K562 (cell line): ENCODE results near the gene WWTR1. TPM values are rescaled to one million over a fixed set of nuclear protein-coding genes. Genes with fewer than 3 reads are reported as not detected.

Source experiments
- ATAC-seq: fragments of 200-7000 bp; cut with Tn5 transposase; 3 replicates; pipeline ENCODE4 v1.9.1; 2020; ENCODE audit warnings: moderate library complexity
- BruUV-seq: library from RNA; stranded (reverse); fragments of 400-500 nt; replicated peaks from 2 replicates; lab custom pipeline; 2021; lab: Mats Ljungman, UMichigan
- CTCF ChIA-PET: fragments of 300-600 bp; formaldehyde crosslinking; extraction: SDS; loops from one replicate; lab custom pipeline; 2021; ENCODE audit warnings: low intra/inter-chr PET ratio; lab: Yijun Ruan, JAX
- POLR2A ChIA-PET: fragments of 300-600, 350-650 bp; sonication (Branson Sonifier 250); formaldehyde crosslinking; extraction: SDS; loops from one replicate; lab custom pipeline; 2021; ENCODE audit warnings: antibody characterized with exemption, inconsistent platforms; lab: Yijun Ruan, JAX
- DNase-seq, 4 experiments: peaks; one replicate each; pipeline versions ENCODE4 v3.0.0 to v3.0.0-alpha.2; 2011 to 2018; ENCODE audit warnings: low spot score in 3 of 4, mixed read lengths in 3 of 4; ENCODE audit errors: extremely low read depth in 1 of 4
- FAIRE-seq: peaks from 2 replicates; lab custom pipeline; 2011; peaks lifted over from hg19 to GRCh38; lab: Jason Lieb, UNC
- H2AFZ ChIP-seq: 2 replicates; pipeline ENCODE4 v1.6.0; 2011; ENCODE audit warnings: low read depth, low read length, control low read depth, inconsistent platforms
- H3K27ac ChIP-seq: fragments of 200-600 bp; 3 replicates; pipeline ENCODE4 v1.8.0; 2011; ENCODE audit warnings: low read depth, mild to moderate bottlenecking, control low read depth, inconsistent platforms, low read length, moderate library complexity, mixed read lengths; ENCODE audit errors: extremely low read depth
- H3K27me3 ChIP-seq, 2 experiments: fragments of 300-600 bp in 1 of 2; 2 replicates in 1 of 2; 3 replicates in 1 of 2; pipeline versions ENCODE4 v1.6.0 to v1.8.0; 2011; ENCODE audit warnings: inconsistent platforms in 2 of 2, low read length in 2 of 2, mild to moderate bottlenecking in 1 of 2, mixed read lengths in 1 of 2, moderate library complexity in 1 of 2; ENCODE audit not compliant: control insufficient read depth in 2 of 2, insufficient read depth in 2 of 2
- H3K36me3 ChIP-seq: fragments of 300-600 bp; 3 replicates; pipeline ENCODE4 v1.8.0; 2011; ENCODE audit warnings: mild to moderate bottlenecking, low read length, inconsistent platforms; ENCODE audit not compliant: control insufficient read depth, insufficient read depth
- H3K4me1 ChIP-seq, 2 experiments: fragments of 200-600 bp in 1 of 2; replicated peaks in 1 of 2; 2 replicates in 1 of 2; 3 replicates in 1 of 2; pipeline versions ENCODE4 v1.5.1 to v1.8.0; 2011; ENCODE audit warnings: inconsistent platforms in 2 of 2, low read length in 2 of 2, mild to moderate bottlenecking in 1 of 2, mixed read lengths in 1 of 2, moderate library complexity in 1 of 2; ENCODE audit not compliant: control insufficient read depth in 2 of 2, insufficient read depth in 2 of 2
- H3K4me2 ChIP-seq: 2 replicates; pipeline ENCODE4 v1.6.1; 2011; ENCODE audit warnings: low read length, control low read depth, inconsistent platforms, mixed read lengths; ENCODE audit not compliant: insufficient read depth
- H3K4me3 ChIP-seq: fragments of 200-600 bp; sonication (generic), shearing (Covaris generic); 2 replicates; pipeline ENCODE4 v1.5.1; 2016; ENCODE audit warnings: control low read depth, inconsistent platforms
- H3K79me2 ChIP-seq: fragments of 200-600 bp; 3 replicates; pipeline ENCODE4 v1.8.0; 2011; ENCODE audit warnings: low read length, inconsistent platforms; ENCODE audit not compliant: control insufficient read depth, insufficient read depth
- H3K9ac ChIP-seq, 2 experiments: 2 replicates each; pipeline versions ENCODE4 v1.6.0 to v1.6.1; 2011; ENCODE audit warnings: low read depth in 2 of 2, low read length in 2 of 2, control low read depth in 1 of 2, inconsistent platforms in 1 of 2, mild to moderate bottlenecking in 1 of 2, mixed read lengths in 1 of 2; ENCODE audit not compliant: insufficient read depth in 1 of 2
- H3K9me1 ChIP-seq: one replicate; pipeline ENCODE4 v1.6.0; 2011; ENCODE audit warnings: inconsistent platforms, mild to moderate bottlenecking, low read length, moderate library complexity; ENCODE audit not compliant: control insufficient read depth, insufficient read depth
- H3K9me3 ChIP-seq: replicated peaks from 2 replicates; pipeline ENCODE4 v1.5.1; 2011; ENCODE audit warnings: low read depth, low read length, inconsistent platforms; ENCODE audit not compliant: control insufficient read depth, insufficient read depth
- H4K20me1 ChIP-seq: replicated peaks from 2 replicates; pipeline ENCODE4 v1.6.1; 2011; ENCODE audit warnings: low read length, inconsistent platforms, mixed read lengths; ENCODE audit not compliant: control insufficient read depth, insufficient read depth
- CHD1 ChIP-seq: fragments of 200-600 bp; sonication (generic); IDR thresholded peaks from one replicate; pipeline ENCODE4 v1.6.1; 2012; ENCODE audit warnings: mild to moderate bottlenecking, moderate library complexity, low read length, inconsistent platforms
- FIP1L1 ChIP-seq: fragments of 200-400 bp; formaldehyde crosslinking; IDR thresholded peaks from 2 replicates; pipeline ENCODE4 v1.6.1; 2018; ENCODE audit warnings: mild to moderate bottlenecking, low read depth, low read length; ENCODE audit not compliant: poor library complexity, severe bottlenecking
- ZNF232 ChIP-seq: sonication (generic); formaldehyde crosslinking; IDR thresholded peaks from 2 replicates; pipeline ENCODE4 v1.8.0; 2022; ENCODE audit warnings: mild to moderate bottlenecking, missing genetic modification reagents
- WGBS: fragments of 100-300 bp; shearing (Covaris generic); methylation state at CpG from one replicate; pipeline ENCODE4 v1.1.6; 2016; ENCODE audit warnings: low coverage, mixed read lengths; ENCODE audit not compliant: insufficient coverage; ENCODE audit errors: missing lambda C conversion rate; 5-methylcytosine and 5-hydroxymethylcytosine counted together
- in situ Hi-C: fragments of 300-500 bp; cut with MboI; formaldehyde crosslinking; loops from 4 replicates; pipeline ENCODE4 v1.15.0; 2018; ENCODE audit warnings: inconsistent platforms, mixed read lengths
- intact Hi-C: fragments of 100-400 bp; cut with micrococcal nuclease; formaldehyde crosslinking; loops from 2 replicates; pipeline ENCODE4 v1.14.2; 2022
- polyA plus RNA-seq, 8 experiments: library from polyadenylated mRNA; depleted of rRNA in 4 of 8; stranded (reverse) in 5 of 8; unstranded in 3 of 8; fragments of >200 nt; fragmentation: Nextera tagmentation in 2 of 8; fragmentation: Illumina TruSeq in 1 of 8; extraction: Ambion mirVana in 2 of 8; extraction: Trizol in 1 of 8; gene quantifications; 2 replicates each; pipeline versions ENCODE4 v1.2.1 to v1.2.3, GENCODE V29; 2011 to 2014; ENCODE audit warnings: inconsistent platforms in 1 of 8, missing spikeins in 1 of 8
- total RNA-seq, 7 experiments: library from RNA; depleted of rRNA in 6 of 7; stranded (reverse); fragments of >200 nt in 6 of 7; fragmentation: Illumina TruSeq in 2 of 7; extraction: Trizol in 2 of 7; gene quantifications; 2 replicates each; pipeline versions ENCODE4 v1.2.1 to v1.2.3, GENCODE V29; 2011 to 2021; ENCODE audit warnings: low replicate concordance in 1 of 7
- TF ChIP-seq, protein P1 (sequence below): fragments of 450-650 bp; IDR thresholded peaks from 2 replicates; pipeline ENCODE4 v1.6.1; 2017; ENCODE audit warnings: mild to moderate bottlenecking, moderate library complexity
- TF ChIP-seq, protein P2 (sequence below), 2 experiments: fragments of 450-650 bp; formaldehyde crosslinking in 1 of 2; IDR thresholded peaks; 2 replicates each; pipeline versions ENCODE4 v1.4.0 to v1.6.1; 2014 to 2020; ENCODE audit warnings: mild to moderate bottlenecking in 2 of 2, borderline replicate concordance in 1 of 2, low read depth in 1 of 2
- TF ChIP-seq, protein P3 (sequence below): fragments of 250-450 bp; sonication (Bioruptor Pico); IDR thresholded peaks from 2 replicates; pipeline ENCODE4 v1.4.0; 2020
- TF ChIP-seq, protein P4 (sequence below), 3 experiments: IDR thresholded peaks in 2 of 3; conservative IDR thresholded peaks in 1 of 3; 2 replicates each; pipeline ENCODE4 v1.5.1; 2011 to 2012; ENCODE audit warnings: low read length in 3 of 3, mild to moderate bottlenecking in 3 of 3, control low read depth in 2 of 3, improper control_type of control experiment in 1 of 3, inconsistent platforms in 1 of 3, low read depth in 1 of 3, mixed read lengths in 1 of 3, moderate library complexity in 1 of 3; ENCODE audit not compliant: insufficient read depth in 2 of 3
- TF ChIP-seq, protein P5 (sequence below): fragments of 250-450 bp; sonication (Bioruptor Pico); IDR thresholded peaks from 2 replicates; pipeline ENCODE4 v1.6.1; 2021; ENCODE audit warnings: mild to moderate bottlenecking

The WWTR1 gene
- total and polyA plus RNA-seq, 9 of the 15 experiments (the other 6 are each of a cell fraction or from before 2014, with no cell fraction given): 0.04 to 1.5 (median 0.60) TPM

DNA sequence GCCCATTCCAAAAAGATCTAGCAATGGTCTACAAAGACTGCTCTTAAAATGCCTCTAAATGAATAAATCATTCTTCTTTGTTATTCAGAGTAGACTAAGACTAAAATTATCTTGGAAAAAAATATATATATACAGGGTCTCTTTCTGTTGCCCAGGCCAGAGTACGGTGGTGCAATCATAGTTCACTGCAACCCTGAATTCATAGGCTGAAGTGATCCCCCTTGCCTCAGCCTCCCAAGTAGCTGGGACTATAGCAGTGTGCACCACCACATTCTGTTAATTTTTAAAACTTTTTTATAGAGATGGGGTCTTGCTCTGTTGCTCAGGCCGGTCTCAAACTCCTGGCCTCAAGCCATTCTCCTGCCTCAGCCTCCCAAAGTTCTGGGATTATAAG is 18.7 kb downstream of the WWTR1 start:
- Histone ChIP-seq H3K9me3 (no peaks in the 10 kb centered on the region), H4K20me1 (no peaks in the 10 kb centered on the region), H3K9me1 (no peaks in the 10 kb centered on the region), H3K27ac (no peak overlapping the region), H3K36me3 (no peaks in the 10 kb centered on the region), H3K9ac (no peak overlapping the region), H3K4me3 (no peak overlapping the region), H3K79me2 (no peaks in the 10 kb centered on the region), H3K4me2 (no peak overlapping the region), H2AFZ (no peak overlapping the region), H3K27me3 (peaks cover 0 to 5% of the 10 kb centered on the region in 2 experiments; a peak in 2 of 5 replicates), H3K4me1 (no peaks in the 10 kb centered on the region)
- ChIA-PET CTCF (no interaction called here), POLR2A (no interaction called here)
- ATAC-seq: no peak
- intact Hi-C loops: no loop called here
- no peak for DNase-seq
- no peak for FAIRE-seq
- in situ Hi-C loops: no loop called here
- WGBS: 13% methylated on average over 2 of the region's 2 CpGs
- BruUV-seq: no TSS peak
- TF ChIP-seq FIP1L1 (no peak), CHD1 (no peak), ZNF232 (no peak)
- TF ChIP-seq, protein P1, sequence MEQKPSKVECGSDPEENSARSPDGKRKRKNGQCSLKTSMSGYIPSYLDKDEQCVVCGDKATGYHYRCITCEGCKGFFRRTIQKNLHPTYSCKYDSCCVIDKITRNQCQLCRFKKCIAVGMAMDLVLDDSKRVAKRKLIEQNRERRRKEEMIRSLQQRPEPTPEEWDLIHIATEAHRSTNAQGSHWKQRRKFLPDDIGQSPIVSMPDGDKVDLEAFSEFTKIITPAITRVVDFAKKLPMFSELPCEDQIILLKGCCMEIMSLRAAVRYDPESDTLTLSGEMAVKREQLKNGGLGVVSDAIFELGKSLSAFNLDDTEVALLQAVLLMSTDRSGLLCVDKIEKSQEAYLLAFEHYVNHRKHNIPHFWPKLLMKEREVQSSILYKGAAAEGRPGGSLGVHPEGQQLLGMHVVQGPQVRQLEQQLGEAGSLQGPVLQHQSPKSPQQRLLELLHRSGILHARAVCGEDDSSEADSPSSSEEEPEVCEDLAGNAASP: no peak
- TF ChIP-seq, protein P2, sequence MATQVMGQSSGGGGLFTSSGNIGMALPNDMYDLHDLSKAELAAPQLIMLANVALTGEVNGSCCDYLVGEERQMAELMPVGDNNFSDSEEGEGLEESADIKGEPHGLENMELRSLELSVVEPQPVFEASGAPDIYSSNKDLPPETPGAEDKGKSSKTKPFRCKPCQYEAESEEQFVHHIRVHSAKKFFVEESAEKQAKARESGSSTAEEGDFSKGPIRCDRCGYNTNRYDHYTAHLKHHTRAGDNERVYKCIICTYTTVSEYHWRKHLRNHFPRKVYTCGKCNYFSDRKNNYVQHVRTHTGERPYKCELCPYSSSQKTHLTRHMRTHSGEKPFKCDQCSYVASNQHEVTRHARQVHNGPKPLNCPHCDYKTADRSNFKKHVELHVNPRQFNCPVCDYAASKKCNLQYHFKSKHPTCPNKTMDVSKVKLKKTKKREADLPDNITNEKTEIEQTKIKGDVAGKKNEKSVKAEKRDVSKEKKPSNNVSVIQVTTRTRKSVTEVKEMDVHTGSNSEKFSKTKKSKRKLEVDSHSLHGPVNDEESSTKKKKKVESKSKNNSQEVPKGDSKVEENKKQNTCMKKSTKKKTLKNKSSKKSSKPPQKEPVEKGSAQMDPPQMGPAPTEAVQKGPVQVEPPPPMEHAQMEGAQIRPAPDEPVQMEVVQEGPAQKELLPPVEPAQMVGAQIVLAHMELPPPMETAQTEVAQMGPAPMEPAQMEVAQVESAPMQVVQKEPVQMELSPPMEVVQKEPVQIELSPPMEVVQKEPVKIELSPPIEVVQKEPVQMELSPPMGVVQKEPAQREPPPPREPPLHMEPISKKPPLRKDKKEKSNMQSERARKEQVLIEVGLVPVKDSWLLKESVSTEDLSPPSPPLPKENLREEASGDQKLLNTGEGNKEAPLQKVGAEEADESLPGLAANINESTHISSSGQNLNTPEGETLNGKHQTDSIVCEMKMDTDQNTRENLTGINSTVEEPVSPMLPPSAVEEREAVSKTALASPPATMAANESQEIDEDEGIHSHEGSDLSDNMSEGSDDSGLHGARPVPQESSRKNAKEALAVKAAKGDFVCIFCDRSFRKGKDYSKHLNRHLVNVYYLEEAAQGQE (IDR thresholded peaks at IDR 0.05; ENCODE audit: borderline replicate concordance): no peak
- TF ChIP-seq, protein P2 (CRISPR knock-in tag; IDR thresholded peaks at IDR 0.05; ENCODE audit: low read depth): no peak
- TF ChIP-seq, protein P3, sequence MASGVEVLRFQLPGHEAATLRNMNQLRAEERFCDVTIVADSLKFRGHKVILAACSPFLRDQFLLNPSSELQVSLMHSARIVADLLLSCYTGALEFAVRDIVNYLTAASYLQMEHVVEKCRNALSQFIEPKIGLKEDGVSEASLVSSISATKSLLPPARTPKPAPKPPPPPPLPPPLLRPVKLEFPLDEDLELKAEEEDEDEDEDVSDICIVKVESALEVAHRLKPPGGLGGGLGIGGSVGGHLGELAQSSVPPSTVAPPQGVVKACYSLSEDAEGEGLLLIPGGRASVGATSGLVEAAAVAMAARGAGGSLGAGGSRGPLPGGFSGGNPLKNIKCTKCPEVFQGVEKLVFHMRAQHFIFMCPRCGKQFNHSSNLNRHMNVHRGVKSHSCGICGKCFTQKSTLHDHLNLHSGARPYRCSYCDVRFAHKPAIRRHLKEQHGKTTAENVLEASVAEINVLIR (CRISPR knock-in tag): no peak
- TF ChIP-seq, protein P4, sequence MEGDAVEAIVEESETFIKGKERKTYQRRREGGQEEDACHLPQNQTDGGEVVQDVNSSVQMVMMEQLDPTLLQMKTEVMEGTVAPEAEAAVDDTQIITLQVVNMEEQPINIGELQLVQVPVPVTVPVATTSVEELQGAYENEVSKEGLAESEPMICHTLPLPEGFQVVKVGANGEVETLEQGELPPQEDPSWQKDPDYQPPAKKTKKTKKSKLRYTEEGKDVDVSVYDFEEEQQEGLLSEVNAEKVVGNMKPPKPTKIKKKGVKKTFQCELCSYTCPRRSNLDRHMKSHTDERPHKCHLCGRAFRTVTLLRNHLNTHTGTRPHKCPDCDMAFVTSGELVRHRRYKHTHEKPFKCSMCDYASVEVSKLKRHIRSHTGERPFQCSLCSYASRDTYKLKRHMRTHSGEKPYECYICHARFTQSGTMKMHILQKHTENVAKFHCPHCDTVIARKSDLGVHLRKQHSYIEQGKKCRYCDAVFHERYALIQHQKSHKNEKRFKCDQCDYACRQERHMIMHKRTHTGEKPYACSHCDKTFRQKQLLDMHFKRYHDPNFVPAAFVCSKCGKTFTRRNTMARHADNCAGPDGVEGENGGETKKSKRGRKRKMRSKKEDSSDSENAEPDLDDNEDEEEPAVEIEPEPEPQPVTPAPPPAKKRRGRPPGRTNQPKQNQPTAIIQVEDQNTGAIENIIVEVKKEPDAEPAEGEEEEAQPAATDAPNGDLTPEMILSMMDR (IDR thresholded peaks at IDR 0.05 in 2 of 3, conservative IDR thresholded peaks at IDR 0.05 in 1 of 3; ENCODE audit: insufficient read depth in 2 of 3, low read depth in 1 of 3, low read length in 3 of 3): no peak
- TF ChIP-seq, protein P5, sequence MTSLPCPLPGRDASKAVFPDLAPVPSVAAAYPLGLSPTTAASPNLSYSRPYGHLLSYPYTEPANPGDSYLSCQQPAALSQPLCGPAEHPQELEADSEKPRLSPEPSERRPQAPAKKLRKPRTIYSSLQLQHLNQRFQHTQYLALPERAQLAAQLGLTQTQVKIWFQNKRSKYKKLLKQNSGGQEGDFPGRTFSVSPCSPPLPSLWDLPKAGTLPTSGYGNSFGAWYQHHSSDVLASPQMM (CRISPR knock-in tag): no peak
